ENCODE measurements around the gene TNRC6A. TPM values are rescaled to one million over a fixed set of nuclear protein-coding genes. Genes with fewer than 3 reads are reported as not detected.

Gene TNRC6A
- total and polyA plus RNA-seq, 10 of the 15 experiments (the other 5 are each of a cell fraction or from before 2014, with no cell fraction given) = 4.6 to 41.3 (median 29.7) TPM

GRCh38 chr16:24800586-24800985 lies 71.1 kb downstream of the TNRC6A start:
- intact Hi-C loops (cut with micrococcal nuclease; ENCODE audit: unreplicated experiment) = no loop called here
- Histone ChIP-seq H3K9ac (ENCODE audit: control insufficient read depth, insufficient read depth, low read length) (no peak overlapping the region), H3K4me3 (no peak overlapping the region), H3K4me2 (ENCODE audit: control insufficient read depth, insufficient read depth) (no peak overlapping the region), H3K9me3 (replicated peaks; ENCODE audit: control insufficient read depth, insufficient read depth, low read length) (no peaks in the 10 kb centered on the region), H3K4me1 (ENCODE audit: control insufficient read depth, insufficient read depth, low read length) (no peaks in the 10 kb centered on the region), H2AFZ (ENCODE audit: control insufficient read depth, low read depth, low read length) (no peak overlapping the region), H4K20me1 (ENCODE audit: control insufficient read depth, insufficient read depth) (no peaks in the 10 kb centered on the region), H3K79me2 (ENCODE audit: control insufficient read depth, insufficient read depth, low read length) (no peaks in the 10 kb centered on the region), H3K27ac (ENCODE audit: control insufficient read depth, insufficient read depth) (no peak overlapping the region), H3K27me3 (replicated peaks in 1 of 2; ENCODE audit: control insufficient read depth in 2 of 2, insufficient read depth in 2 of 2, low read length in 1 of 2) (no peaks in the 10 kb centered on the region), H3K36me3 (ENCODE audit: control insufficient read depth in 2 of 2, insufficient read depth in 2 of 2, low read length in 1 of 2) (peaks cover 15 to 42% of the 10 kb centered on the region in 2 experiments)
- ATAC-seq = no peak
- in situ Hi-C loops (cut with MboI) = no loop called here
- ChIA-PET POLR2A (no interaction called here), SMC1A (ENCODE audit: uncharacterized antibody, unreplicated experiment) (interaction anchor here (0.9 to 1.8 kb wide), 5 partner anchors 11 to 285 kb away, joined by 3 to 8 read pairs (median 3); no protein-coding TSS in a partner anchor), RAD21 (ENCODE audit: unreplicated experiment) (no interaction called here), CTCF (interaction anchor here (0.6 to 1.1 kb wide), 2 partner anchors 122 to 240 kb away, joined by 4 to 5 read pairs; no protein-coding TSS in a partner anchor)
- no TSS peak for BruUV-seq (replicated peaks)
- FAIRE-seq = no peak
- no peak for TF ChIP-seq EGR1 (IDR thresholded peaks at IDR 0.05; ENCODE audit: borderline replicate concordance in 1 of 2, low read depth in 2 of 2, low read length in 2 of 2)
- peak; percentile 22; the same call in 1 of the 2 replicates for TF ChIP-seq RAD21 (IDR thresholded peaks at IDR 0.05; ENCODE audit: insufficient read depth, low read depth, low read length)
- no peak for TF ChIP-seq NR2C1 (IDR thresholded peaks at IDR 0.05)
- no peak for TF ChIP-seq CBX5 (IDR thresholded peaks at IDR 0.05; ENCODE audit: low read depth)
- TF ChIP-seq, protein P1, sequence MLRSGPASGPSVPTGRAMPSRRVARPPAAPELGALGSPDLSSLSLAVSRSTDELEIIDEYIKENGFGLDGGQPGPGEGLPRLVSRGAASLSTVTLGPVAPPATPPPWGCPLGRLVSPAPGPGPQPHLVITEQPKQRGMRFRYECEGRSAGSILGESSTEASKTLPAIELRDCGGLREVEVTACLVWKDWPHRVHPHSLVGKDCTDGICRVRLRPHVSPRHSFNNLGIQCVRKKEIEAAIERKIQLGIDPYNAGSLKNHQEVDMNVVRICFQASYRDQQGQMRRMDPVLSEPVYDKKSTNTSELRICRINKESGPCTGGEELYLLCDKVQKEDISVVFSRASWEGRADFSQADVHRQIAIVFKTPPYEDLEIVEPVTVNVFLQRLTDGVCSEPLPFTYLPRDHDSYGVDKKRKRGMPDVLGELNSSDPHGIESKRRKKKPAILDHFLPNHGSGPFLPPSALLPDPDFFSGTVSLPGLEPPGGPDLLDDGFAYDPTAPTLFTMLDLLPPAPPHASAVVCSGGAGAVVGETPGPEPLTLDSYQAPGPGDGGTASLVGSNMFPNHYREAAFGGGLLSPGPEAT (IDR thresholded peaks at IDR 0.05; ENCODE audit: low read depth) = no peak
- peak in 1 of 3 experiments; percentile 29; a peak in 1 of 6 replicates for TF ChIP-seq CTCF (IDR thresholded peaks at IDR 0.05 in 2 of 3, conservative IDR thresholded peaks at IDR 0.05 in 1 of 3; ENCODE audit: control insufficient read depth in 2 of 3, extremely low read depth in 1 of 3, insufficient read depth in 1 of 3, low read depth in 3 of 3, low read length in 3 of 3)
- TF ChIP-seq, protein P2, sequence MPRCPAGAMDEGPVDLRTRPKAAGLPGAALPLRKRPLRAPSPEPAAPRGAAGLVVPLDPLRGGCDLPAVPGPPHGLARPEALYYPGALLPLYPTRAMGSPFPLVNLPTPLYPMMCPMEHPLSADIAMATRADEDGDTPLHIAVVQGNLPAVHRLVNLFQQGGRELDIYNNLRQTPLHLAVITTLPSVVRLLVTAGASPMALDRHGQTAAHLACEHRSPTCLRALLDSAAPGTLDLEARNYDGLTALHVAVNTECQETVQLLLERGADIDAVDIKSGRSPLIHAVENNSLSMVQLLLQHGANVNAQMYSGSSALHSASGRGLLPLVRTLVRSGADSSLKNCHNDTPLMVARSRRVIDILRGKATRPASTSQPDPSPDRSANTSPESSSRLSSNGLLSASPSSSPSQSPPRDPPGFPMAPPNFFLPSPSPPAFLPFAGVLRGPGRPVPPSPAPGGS (IDR thresholded peaks at IDR 0.05; ENCODE audit: borderline replicate concordance, insufficient read depth, low read depth, low read length, poor library complexity, severe bottlenecking) = no peak
- DNase-seq (ENCODE audit: low read depth, low spot score) = no peak
- 75% methylated on average over 4 of the region's 4 CpGs for WGBS (ENCODE audit: insufficient coverage, insufficient replicate concordance, low lambda C conversion rate, missing lambda C conversion rate)
